Effector CD8-positive, alpha-beta T cell (primary cell): Measurements from ENCODE around the gene LHB.
A peak's percentile ranks its signal among the peaks of the same experiment; 100 is the strongest.
"Not testable (repeated sequence)": the region's sequence is repeated elsewhere in the genome, so short reads cannot be mapped to it uniquely, and the experiment has no call there.

Experiments used
- DNase-seq: peaks from one replicate; lab custom pipeline; 2025; lab: John Stamatoyannopoulos, UW

The LHB gene

GRCh38 chr19:49038111-49038510, 21.2 kb upstream of the LHB start:
- DNase-seq = not testable (repeated sequence)

GRCh38 chr19:49036815-49037214, 19.9 kb upstream of the LHB start, which contains the start of gene CGB1:
Gene CGB1 (minus strand): TSS chr19:49036895. CDS start chr19:49036711, 184 bp downstream.
- not testable (repeated sequence) for DNase-seq

GRCh38 chr19:49031642-49032301, 14.9 kb upstream of the LHB start, which contains the start of gene CGB2:
Gene CGB2 (plus strand): TSS chr19:49031890. CDS start chr19:49032096, 206 bp downstream.
- DNase-seq = peak; percentile 18

GRCh38 chr19:49030323-49030722, 13.4 kb upstream of the LHB start:
- DNase-seq = not testable (repeated sequence)

- DNase-seq = not testable (repeated sequence)
These were observed 12.9 kb upstream of the LHB start for GRCh38 chr19:49029749-49030148.

GRCh38 chr19:49028686-49029085, 11.8 kb upstream of the LHB start:
- not testable (repeated sequence) for DNase-seq

GRCh38 chr19:49025599-49025998, 8.7 kb upstream of the LHB start:
- DNase-seq = not testable (repeated sequence)

GRCh38 chr19:49025088-49025487, 8.2 kb upstream of the LHB start:
- not testable (repeated sequence) for DNase-seq

GRCh38 chr19:49024233-49024632, 7.3 kb upstream of the LHB start, which contains the start of gene CGB3:
Gene CGB3 (minus strand): TSS chr19:49024333. CDS start chr19:49023971, 362 bp downstream.
- DNase-seq = not testable (repeated sequence)

- no peak for DNase-seq
These were observed 5.2 kb upstream of the LHB start for GRCh38 chr19:49022116-49022515.

- DNase-seq = no peak
These were observed 4.3 kb upstream of the LHB start for GRCh38 chr19:49020931-49021895.

- no peak for DNase-seq
These were observed 3.5 kb upstream of the LHB start for GRCh38 chr19:49020342-49020741.

GRCh38 chr19:49019242-49019932, 2.5 kb upstream of the LHB start:
- DNase-seq = peak; percentile 58

- not testable (repeated sequence) for DNase-seq
These were observed 1.7 kb upstream of the LHB start for GRCh38 chr19:49018388-49019241.

GRCh38 chr19:49017666-49018351, 918 bp upstream of the LHB start:
- DNase-seq = peak; percentile 52

- no peak for DNase-seq
These were observed 638 bp downstream of the LHB start for GRCh38 chr19:49016067-49016839.

GRCh38 chr19:49014870-49015255, 2.0 kb downstream of the LHB start:
- DNase-seq = no peak

- DNase-seq = no peak
These were observed 2.6 kb downstream of the LHB start for GRCh38 chr19:49014123-49014869.

- no peak for DNase-seq
These were observed 5.7 kb downstream of the LHB start for GRCh38 chr19:49011194-49011593.
